ENCODE results near the gene LSG1. TPM values are rescaled to one million over a fixed set of nuclear protein-coding genes. Genes with fewer than 3 reads are reported as not detected.

The LSG1 gene
- total and polyA plus RNA-seq, 10 of the 15 experiments (the other 5 are each of a cell fraction or from before 2014, with no cell fraction given) = 14.3 to 75.6 (median 54.4) TPM

DNA sequence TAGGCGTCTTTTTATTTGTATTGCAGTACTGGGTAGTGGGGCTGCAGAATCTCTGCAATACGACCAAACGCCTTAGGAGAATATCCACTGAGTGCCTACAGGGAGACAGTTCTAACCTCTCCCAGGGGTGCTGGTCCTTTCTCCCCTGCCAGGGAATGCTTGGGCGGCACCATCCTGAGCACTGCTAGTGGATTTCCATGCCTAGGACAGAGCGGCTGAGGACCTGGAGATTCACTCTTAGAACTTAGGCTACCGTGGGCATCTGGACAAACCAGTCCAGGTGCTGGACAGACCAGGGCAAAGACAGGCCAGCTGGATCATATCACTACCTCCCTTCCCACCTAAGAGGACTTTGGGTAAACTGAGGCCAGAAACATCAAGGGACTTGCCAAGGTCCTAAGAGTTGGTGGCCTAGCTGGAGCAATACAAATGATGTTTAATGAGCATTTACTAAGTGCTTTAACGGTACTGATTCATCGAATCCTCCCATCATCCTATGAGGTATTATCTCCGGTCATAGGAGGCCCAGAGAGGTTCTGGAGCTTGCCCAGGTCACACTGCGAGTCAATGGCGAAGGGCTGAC, 39.7 kb downstream of the LSG1 start:
- H4K20me1 ChIP-seq (ENCODE audit: control insufficient read depth, insufficient read depth) = no peaks in the 10 kb centered on the region
- H3K4me2 ChIP-seq (ENCODE audit: control insufficient read depth, insufficient read depth) = peak overlapping the region; percentile 98
- H3K79me2 ChIP-seq (ENCODE audit: control insufficient read depth, insufficient read depth, low read length) = no peaks in the 10 kb centered on the region
- in situ Hi-C loops (cut with MboI) (no loop called here), intact Hi-C loops (cut with micrococcal nuclease; ENCODE audit: unreplicated experiment) (no loop called here)
- 72% methylated on average over 11 of the region's 11 CpGs for WGBS (ENCODE audit: insufficient coverage, insufficient replicate concordance, low lambda C conversion rate, missing lambda C conversion rate)
- H3K9me3 ChIP-seq (replicated peaks; ENCODE audit: control insufficient read depth, insufficient read depth, low read length) = no peaks in the 10 kb centered on the region; the same call in 2 of the 3 replicates
- ATAC-seq (no peak; the same call in 2 of the 3 replicates), DNase-seq (ENCODE audit: low read depth, low spot score) (no peak), FAIRE-seq (no peak)
- no peaks in the 10 kb centered on the region for H3K36me3 ChIP-seq (ENCODE audit: control insufficient read depth in 2 of 2, insufficient read depth in 2 of 2, low read length in 1 of 2)
- peak overlapping the region; percentile 68; the same call in 1 of the 2 replicates for H3K9ac ChIP-seq (ENCODE audit: control insufficient read depth, insufficient read depth, low read length)
- no peaks in the 10 kb centered on the region; the same call in none of the 2 replicates for H3K4me1 ChIP-seq (ENCODE audit: control insufficient read depth, insufficient read depth, low read length)
- CTCF ChIA-PET = interaction anchor here (0.8 kb wide), 1 partner anchor 23 kb away, joined by 3 read pairs; no protein-coding TSS in a partner anchor
- H2AFZ ChIP-seq (ENCODE audit: control insufficient read depth, low read depth, low read length) = peak overlapping the region; percentile 85
- POLR2A ChIA-PET = no interaction called here
- TF ChIP-seq EP300 (IDR thresholded peaks at IDR 0.05; ENCODE audit: borderline replicate concordance in 1 of 2, control insufficient read depth in 1 of 2, low read depth in 2 of 2, low read length in 2 of 2) = no peak
- no peak for TF ChIP-seq ZSCAN29 (IDR thresholded peaks at IDR 0.05)
- no peak for TF ChIP-seq TBL1XR1 (IDR thresholded peaks at IDR 0.05; ENCODE audit: low read depth, low read length)
- no peak for TF ChIP-seq POLR2AphosphoS5 (IDR thresholded peaks at IDR 0.05; ENCODE audit: low read length)
- TF ChIP-seq, protein P1, sequence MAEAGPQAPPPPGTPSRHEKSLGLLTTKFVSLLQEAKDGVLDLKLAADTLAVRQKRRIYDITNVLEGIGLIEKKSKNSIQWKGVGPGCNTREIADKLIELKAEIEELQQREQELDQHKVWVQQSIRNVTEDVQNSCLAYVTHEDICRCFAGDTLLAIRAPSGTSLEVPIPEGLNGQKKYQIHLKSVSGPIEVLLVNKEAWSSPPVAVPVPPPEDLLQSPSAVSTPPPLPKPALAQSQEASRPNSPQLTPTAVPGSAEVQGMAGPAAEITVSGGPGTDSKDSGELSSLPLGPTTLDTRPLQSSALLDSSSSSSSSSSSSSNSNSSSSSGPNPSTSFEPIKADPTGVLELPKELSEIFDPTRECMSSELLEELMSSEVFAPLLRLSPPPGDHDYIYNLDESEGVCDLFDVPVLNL (IDR thresholded peaks at IDR 0.05; ENCODE audit: low read depth, low read length) = no peak
- TF ChIP-seq, protein P2, sequence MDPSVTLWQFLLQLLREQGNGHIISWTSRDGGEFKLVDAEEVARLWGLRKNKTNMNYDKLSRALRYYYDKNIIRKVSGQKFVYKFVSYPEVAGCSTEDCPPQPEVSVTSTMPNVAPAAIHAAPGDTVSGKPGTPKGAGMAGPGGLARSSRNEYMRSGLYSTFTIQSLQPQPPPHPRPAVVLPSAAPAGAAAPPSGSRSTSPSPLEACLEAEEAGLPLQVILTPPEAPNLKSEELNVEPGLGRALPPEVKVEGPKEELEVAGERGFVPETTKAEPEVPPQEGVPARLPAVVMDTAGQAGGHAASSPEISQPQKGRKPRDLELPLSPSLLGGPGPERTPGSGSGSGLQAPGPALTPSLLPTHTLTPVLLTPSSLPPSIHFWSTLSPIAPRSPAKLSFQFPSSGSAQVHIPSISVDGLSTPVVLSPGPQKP (IDR thresholded peaks at IDR 0.05; ENCODE audit: low read depth, low read length) = no peak
- no peak for TF ChIP-seq BCL11A (IDR thresholded peaks at IDR 0.05; ENCODE audit: low read depth, low read length)
- TF ChIP-seq ASH2L (IDR thresholded peaks at IDR 0.05; ENCODE audit: borderline replicate concordance, low read depth) = no peak
- BruUV-seq (replicated peaks) = TSS peak; percentile 77
- H3K4me3 ChIP-seq = peak overlapping the region; percentile 67
- SMC1A ChIA-PET (ENCODE audit: uncharacterized antibody, unreplicated experiment) = no interaction called here
- no peak overlapping the region for H3K27ac ChIP-seq (ENCODE audit: control insufficient read depth, insufficient read depth)
- no peaks in the 10 kb centered on the region for H3K27me3 ChIP-seq (replicated peaks in 1 of 2; ENCODE audit: control insufficient read depth in 2 of 2, insufficient read depth in 2 of 2, low read length in 1 of 2)
- RAD21 ChIA-PET (ENCODE audit: unreplicated experiment) = no interaction called here
